ELF-1 (cell line): Measurements from ENCODE around the gene AIM2.
"Not testable (repeated sequence)": the region's sequence is repeated elsewhere in the genome, so short reads cannot be mapped to it uniquely, and the experiment has no call there.

Source experiments
- DNase-seq: peaks from one replicate; pipeline ENCODE4 v3.0.0-alpha.2; 2016; ENCODE audit warnings: low read depth, low spot score

Gene AIM2

GRCh38 chr1:159081626-159082025 lies 5.1 kb upstream of the AIM2 start:
- no peak for DNase-seq

GRCh38 chr1:159079525-159079924 lies 3.0 kb upstream of the AIM2 start:
- DNase-seq = no peak

GRCh38 chr1:159077120-159077961 lies 775 bp upstream of the AIM2 start:
- no peak for DNase-seq

GRCh38 chr1:159071970-159072582 lies 4.5 kb downstream of the AIM2 start:
- DNase-seq = no peak

- DNase-seq = no peak
Observed at GRCh38 chr1:159068886-159069285, 7.7 kb downstream of the AIM2 start.

GRCh38 chr1:159067699-159068621 lies 8.6 kb downstream of the AIM2 start:
- DNase-seq = no peak

- DNase-seq = no peak
Observed at GRCh38 chr1:159066108-159066507, 10.5 kb downstream of the AIM2 start.

GRCh38 chr1:159065106-159065505 lies 11.5 kb downstream of the AIM2 start:
- DNase-seq = no peak

- no peak for DNase-seq
Observed at GRCh38 chr1:159058751-159059150, 17.8 kb downstream of the AIM2 start.

GRCh38 chr1:159056069-159056698 lies 20.4 kb downstream of the AIM2 start:
- peak; percentile 47 for DNase-seq

- DNase-seq = no peak
Observed at GRCh38 chr1:159055181-159055641, 21.4 kb downstream of the AIM2 start.

- DNase-seq = no peak
Observed at GRCh38 chr1:159054427-159054826, 22.1 kb downstream of the AIM2 start.

GRCh38 chr1:159051436-159051835 lies 25.1 kb downstream of the AIM2 start:
- no peak for DNase-seq

GRCh38 chr1:159046486-159046885 lies 30.1 kb downstream of the AIM2 start:
- not testable (repeated sequence) for DNase-seq

GRCh38 chr1:159040893-159041724 lies 35.5 kb downstream of the AIM2 start:
- DNase-seq = no peak

GRCh38 chr1:159040206-159040605 lies 36.4 kb downstream of the AIM2 start:
- no peak for DNase-seq

GRCh38 chr1:159030877-159031447 lies 45.6 kb downstream of the AIM2 start:
- DNase-seq = peak; percentile 60

GRCh38 chr1:159030311-159030710 lies 46.3 kb downstream of the AIM2 start:
- no peak for DNase-seq

GRCh38 chr1:159026841-159027240 lies 49.7 kb downstream of the AIM2 start:
- DNase-seq = not testable (repeated sequence)

- DNase-seq = no peak
Observed at GRCh38 chr1:159025043-159025442, 51.5 kb downstream of the AIM2 start.
